A549 (cell line): ENCODE measurements around the gene ST6GALNAC5. TPM values are rescaled to one million over a fixed set of nuclear protein-coding genes. Genes with fewer than 3 reads are reported as not detected.
A peak's percentile ranks its signal among the peaks of the same experiment; 100 is the strongest.

Experiments
- ATAC-seq, 2 experiments: fragments of 200-7000 bp in 1 of 2; fragments of >200 bp in 1 of 2; cut with Nextera tagmentation in 1 of 2; cut with Tn5 transposase in 1 of 2; 3 replicates each; pipeline versions ENCODE4 v1.8.0 to v1.9.1; 2018 to 2020; ENCODE audit warnings: mild to moderate bottlenecking in 1 of 2, moderate library complexity in 1 of 2
- CTCF ChIA-PET: fragments of 300-600 bp; sonication (Branson Sonifier 250); formaldehyde crosslinking; extraction: SDS; loops from one replicate; lab custom pipeline; 2021; ENCODE audit warnings: antibody characterized with exemption, inconsistent platforms; lab: Yijun Ruan, JAX
- POLR2A ChIA-PET: fragments of 350-600 bp; formaldehyde crosslinking; extraction: SDS; loops from one replicate; lab custom pipeline; 2021; ENCODE audit warnings: antibody characterized with exemption, inconsistent platforms; lab: Yijun Ruan, JAX
- DNase-seq, 2 experiments: peaks; one replicate each; pipeline versions ENCODE4 v3.0.0 to v3.0.0-alpha.2; 2011 to 2016; ENCODE audit warnings: low read depth in 1 of 2, low spot score in 1 of 2
- FAIRE-seq: peaks from 2 replicates; lab custom pipeline; 2011; peaks lifted over from hg19 to GRCh38; lab: Jason Lieb, UNC
- H3K27ac ChIP-seq, 2 experiments: fragments of >200 bp; sonication (Bioruptor Twin); formaldehyde crosslinking; 3 replicates each; pipeline ENCODE4 v1.5.1; 2016 to 2017
- H3K4me1 ChIP-seq: fragments of >200 bp; sonication (Bioruptor Twin); formaldehyde crosslinking; 3 replicates; pipeline ENCODE4 v1.6.1; 2016
- H3K4me2 ChIP-seq: fragments of >200 bp; sonication (Bioruptor Twin); formaldehyde crosslinking; 3 replicates; pipeline ENCODE4 v1.6.1; 2016
- H3K4me3 ChIP-seq: fragments of >200 bp; sonication (Bioruptor Twin); formaldehyde crosslinking; 3 replicates; pipeline ENCODE4 v1.5.1; 2016
- H3K9me3 ChIP-seq: fragments of >200 bp; sonication (Bioruptor Twin); formaldehyde crosslinking; 3 replicates; pipeline ENCODE4 v1.6.1; 2016
- CBX8 ChIP-seq: fragments of 200-600 bp; sonication (generic); IDR thresholded peaks from 2 replicates; pipeline ENCODE4 v1.6.1; 2016
- HOXA7 ChIP-seq: fragments of 250-450 bp; sonication (Bioruptor Pico); IDR thresholded peaks from 2 replicates; pipeline ENCODE4 v1.5.0; 2020; ENCODE audit warnings: mild to moderate bottlenecking, moderate library complexity
- HOXB13 ChIP-seq: fragments of 250-450 bp; sonication (Bioruptor Pico); IDR thresholded peaks from 2 replicates; pipeline ENCODE4 v1.5.0; 2020; ENCODE audit warnings: low read depth, mild to moderate bottlenecking, moderate library complexity
- JUN ChIP-seq, 2 experiments: fragments of >200 bp; sonication (Bioruptor Twin); formaldehyde crosslinking; IDR thresholded peaks; 2 replicates in 1 of 2; 3 replicates in 1 of 2; pipeline ENCODE4 v1.6.1; 2016 to 2017
- MAFK ChIP-seq: fragments of 450-650 bp; IDR thresholded peaks from 2 replicates; pipeline ENCODE4 v1.6.1; 2014; ENCODE audit not compliant: partially characterized antibody
- NFE2L2 ChIP-seq: fragments of 150-350 bp; conservative IDR thresholded peaks from 2 replicates; pipeline ENCODE4 v1.6.1; 2014; ENCODE audit warnings: low read length
- NR3C1 ChIP-seq: fragments of >200 bp; sonication (Bioruptor Twin); formaldehyde crosslinking; IDR thresholded peaks from 3 replicates; pipeline ENCODE4 v1.6.1; 2017
- RAD21 ChIP-seq, 2 experiments: fragments of >200 bp in 1 of 2; sonication (Bioruptor Twin) in 1 of 2; formaldehyde crosslinking in 1 of 2; IDR thresholded peaks in 1 of 2; conservative IDR thresholded peaks in 1 of 2; 2 replicates in 1 of 2; 3 replicates in 1 of 2; pipeline ENCODE4 v1.6.1; 2012 to 2018; ENCODE audit warnings: inconsistent platforms in 1 of 2
- ZC3H11A ChIP-seq: fragments of 450-650 bp; IDR thresholded peaks from 2 replicates; pipeline ENCODE4 v1.6.1; 2014; ENCODE audit warnings: antibody characterized with exemption, mild to moderate bottlenecking
- ZFP36 ChIP-seq: fragments of 450-650 bp; IDR thresholded peaks from 2 replicates; pipeline ENCODE4 v1.6.1; 2014; ENCODE audit warnings: borderline replicate concordance; ENCODE audit not compliant: partially characterized antibody
- WGBS: methylation state at CpG from one replicate; pipeline ENCODE4 v1.1.6; 2017; ENCODE audit errors: missing lambda C conversion rate; 5-methylcytosine and 5-hydroxymethylcytosine counted together
- polyA plus RNA-seq, 4 experiments: library from polyadenylated mRNA; depleted of rRNA in 3 of 4; stranded (reverse); fragments of >200 nt; fragmentation: RNase III in 1 of 4; extraction: RNeasy Plus Mini Kit Qiagen cat#74134 plus additional on column Dnase treatment in 1 of 4; gene quantifications; 2 replicates in 3 of 4; 3 replicates in 1 of 4; pipeline ENCODE4 v1.2.3, GENCODE V29; 2011 to 2017
- TF ChIP-seq, protein P1 (sequence below): fragments of >200 bp; sonication (Bioruptor Twin); formaldehyde crosslinking; IDR thresholded peaks from 3 replicates; pipeline ENCODE4 v1.5.1; 2016
- TF ChIP-seq, protein P2 (sequence below): IDR thresholded peaks from 2 replicates; pipeline ENCODE4 v1.6.1; 2012; ENCODE audit warnings: low read depth, borderline replicate concordance
- TF ChIP-seq, protein P3 (sequence below): fragments of >200 bp; sonication (Bioruptor Twin); formaldehyde crosslinking; IDR thresholded peaks from 2 replicates; pipeline ENCODE4 v1.6.1; 2016
- TF ChIP-seq, protein P4 (sequence below): fragments of >200 bp; sonication (Bioruptor Twin); formaldehyde crosslinking; IDR thresholded peaks from 3 replicates; pipeline ENCODE4 v1.6.1; 2016

The ST6GALNAC5 gene
- polyA plus RNA-seq, 2 of the 4 experiments (the other 2 are of a cell fraction): not detected

DNA sequence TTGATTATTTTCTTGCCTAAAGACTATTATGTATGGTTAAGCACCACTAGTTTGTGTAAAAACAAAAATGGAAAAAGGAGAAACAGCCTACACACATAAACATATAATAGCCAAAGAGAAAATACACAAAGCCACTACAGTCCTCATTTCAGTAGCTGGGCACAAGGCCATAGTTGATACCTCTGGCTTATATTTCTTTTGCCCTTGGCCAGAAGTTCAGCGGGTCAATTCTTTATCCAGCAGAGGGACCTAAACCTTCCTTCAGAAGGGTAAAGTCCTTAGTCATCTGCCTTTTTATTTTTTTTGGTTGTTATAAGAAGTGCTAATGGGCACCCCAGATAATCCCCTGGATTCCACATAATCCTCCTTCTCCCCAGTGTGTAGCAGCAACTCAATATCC is 217.8 kb downstream of the ST6GALNAC5 start (continued):
- TF ChIP-seq, protein P1, sequence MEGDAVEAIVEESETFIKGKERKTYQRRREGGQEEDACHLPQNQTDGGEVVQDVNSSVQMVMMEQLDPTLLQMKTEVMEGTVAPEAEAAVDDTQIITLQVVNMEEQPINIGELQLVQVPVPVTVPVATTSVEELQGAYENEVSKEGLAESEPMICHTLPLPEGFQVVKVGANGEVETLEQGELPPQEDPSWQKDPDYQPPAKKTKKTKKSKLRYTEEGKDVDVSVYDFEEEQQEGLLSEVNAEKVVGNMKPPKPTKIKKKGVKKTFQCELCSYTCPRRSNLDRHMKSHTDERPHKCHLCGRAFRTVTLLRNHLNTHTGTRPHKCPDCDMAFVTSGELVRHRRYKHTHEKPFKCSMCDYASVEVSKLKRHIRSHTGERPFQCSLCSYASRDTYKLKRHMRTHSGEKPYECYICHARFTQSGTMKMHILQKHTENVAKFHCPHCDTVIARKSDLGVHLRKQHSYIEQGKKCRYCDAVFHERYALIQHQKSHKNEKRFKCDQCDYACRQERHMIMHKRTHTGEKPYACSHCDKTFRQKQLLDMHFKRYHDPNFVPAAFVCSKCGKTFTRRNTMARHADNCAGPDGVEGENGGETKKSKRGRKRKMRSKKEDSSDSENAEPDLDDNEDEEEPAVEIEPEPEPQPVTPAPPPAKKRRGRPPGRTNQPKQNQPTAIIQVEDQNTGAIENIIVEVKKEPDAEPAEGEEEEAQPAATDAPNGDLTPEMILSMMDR: no peak
- TF ChIP-seq JUN (IDR thresholded peaks at IDR 0.05) (no peak), HOXB13 (CRISPR knock-in tag) (no peak), ZFP36 (no peak), ZC3H11A (no peak), RAD21 (conservative IDR thresholded peaks at IDR 0.05 in 1 of 2, IDR thresholded peaks at IDR 0.05 in 1 of 2) (no peak), HOXA7 (CRISPR knock-in tag) (no peak), MAFK (no peak), NR3C1 (no peak), NFE2L2 (no peak)
- TF ChIP-seq, protein P2, sequence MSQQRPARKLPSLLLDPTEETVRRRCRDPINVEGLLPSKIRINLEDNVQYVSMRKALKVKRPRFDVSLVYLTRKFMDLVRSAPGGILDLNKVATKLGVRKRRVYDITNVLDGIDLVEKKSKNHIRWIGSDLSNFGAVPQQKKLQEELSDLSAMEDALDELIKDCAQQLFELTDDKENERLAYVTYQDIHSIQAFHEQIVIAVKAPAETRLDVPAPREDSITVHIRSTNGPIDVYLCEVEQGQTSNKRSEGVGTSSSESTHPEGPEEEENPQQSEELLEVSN: no peak
- TF ChIP-seq, all 56 proteins: peak for 0

DNA sequence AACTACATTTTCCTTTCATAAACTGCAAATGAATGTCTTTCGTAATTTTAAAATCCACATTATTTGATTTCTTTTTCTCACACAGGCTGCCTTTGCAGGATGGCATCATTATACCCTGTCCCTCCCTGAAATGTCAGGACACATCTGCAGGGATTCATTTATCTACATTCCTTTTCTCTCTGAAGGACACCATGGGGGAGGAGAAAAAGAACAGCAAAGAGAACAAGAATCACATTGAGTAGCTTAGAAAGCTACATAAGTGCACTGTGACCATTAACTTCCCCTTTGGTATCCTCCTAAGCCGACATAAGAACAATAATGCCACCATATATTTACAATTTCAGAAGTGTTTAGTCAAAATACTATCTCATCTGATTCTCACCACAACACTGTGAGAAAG is 222.5 kb downstream of the ST6GALNAC5 start:
- H3K4me1 ChIP-seq: no peaks in the 10 kb centered on the region
- TF ChIP-seq, protein P3, sequence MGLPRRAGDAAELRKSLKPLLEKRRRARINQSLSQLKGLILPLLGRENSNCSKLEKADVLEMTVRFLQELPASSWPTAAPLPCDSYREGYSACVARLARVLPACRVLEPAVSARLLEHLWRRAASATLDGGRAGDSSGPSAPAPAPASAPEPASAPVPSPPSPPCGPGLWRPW: no peak
- POLR2A ChIA-PET: no interaction called here
- 40% methylated on average over 2 of the region's 2 CpGs for WGBS
- no peak for FAIRE-seq
- H3K27ac ChIP-seq: no peak overlapping the region
- H3K4me3 ChIP-seq: no peak overlapping the region
- no peak for DNase-seq
- no peak overlapping the region for H3K4me2 ChIP-seq
- H3K9me3 ChIP-seq: no peaks in the 10 kb centered on the region
- ATAC-seq: no peak
- CTCF ChIA-PET: no interaction called here

DNA sequence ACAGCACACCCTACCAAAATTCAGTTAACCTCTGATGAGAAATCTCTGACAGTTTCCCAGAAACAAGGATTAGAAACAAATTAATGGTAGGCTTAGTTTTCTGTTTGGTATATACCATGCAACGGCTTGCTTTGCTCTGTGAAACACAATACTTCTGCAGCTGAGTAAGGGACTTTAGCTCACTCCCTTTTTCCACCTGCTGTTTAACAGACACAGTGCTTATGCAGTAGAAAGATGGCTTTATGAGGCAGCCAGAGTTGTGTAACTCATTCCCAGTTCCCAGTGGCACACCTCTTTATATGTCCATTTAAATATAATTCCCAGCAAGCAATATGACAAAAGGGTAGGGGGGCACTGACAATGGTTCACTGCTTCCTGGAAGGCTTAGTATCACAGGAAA is 228.0 kb downstream of the ST6GALNAC5 start:
- H3K4me1 ChIP-seq: no peaks in the 10 kb centered on the region
- no peak overlapping the region for H3K4me2 ChIP-seq
- POLR2A ChIA-PET: no interaction called here
- no peak overlapping the region for H3K27ac ChIP-seq
- CTCF ChIA-PET: no interaction called here
- TF ChIP-seq, protein P4, sequence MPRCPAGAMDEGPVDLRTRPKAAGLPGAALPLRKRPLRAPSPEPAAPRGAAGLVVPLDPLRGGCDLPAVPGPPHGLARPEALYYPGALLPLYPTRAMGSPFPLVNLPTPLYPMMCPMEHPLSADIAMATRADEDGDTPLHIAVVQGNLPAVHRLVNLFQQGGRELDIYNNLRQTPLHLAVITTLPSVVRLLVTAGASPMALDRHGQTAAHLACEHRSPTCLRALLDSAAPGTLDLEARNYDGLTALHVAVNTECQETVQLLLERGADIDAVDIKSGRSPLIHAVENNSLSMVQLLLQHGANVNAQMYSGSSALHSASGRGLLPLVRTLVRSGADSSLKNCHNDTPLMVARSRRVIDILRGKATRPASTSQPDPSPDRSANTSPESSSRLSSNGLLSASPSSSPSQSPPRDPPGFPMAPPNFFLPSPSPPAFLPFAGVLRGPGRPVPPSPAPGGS: no peak
- ATAC-seq (no peak), FAIRE-seq (no peak), DNase-seq (no peak)
- WGBS: 69% methylated on average over 1 of the region's 1 CpG
- no peak overlapping the region for H3K4me3 ChIP-seq
- H3K9me3 ChIP-seq: no peaks in the 10 kb centered on the region

DNA sequence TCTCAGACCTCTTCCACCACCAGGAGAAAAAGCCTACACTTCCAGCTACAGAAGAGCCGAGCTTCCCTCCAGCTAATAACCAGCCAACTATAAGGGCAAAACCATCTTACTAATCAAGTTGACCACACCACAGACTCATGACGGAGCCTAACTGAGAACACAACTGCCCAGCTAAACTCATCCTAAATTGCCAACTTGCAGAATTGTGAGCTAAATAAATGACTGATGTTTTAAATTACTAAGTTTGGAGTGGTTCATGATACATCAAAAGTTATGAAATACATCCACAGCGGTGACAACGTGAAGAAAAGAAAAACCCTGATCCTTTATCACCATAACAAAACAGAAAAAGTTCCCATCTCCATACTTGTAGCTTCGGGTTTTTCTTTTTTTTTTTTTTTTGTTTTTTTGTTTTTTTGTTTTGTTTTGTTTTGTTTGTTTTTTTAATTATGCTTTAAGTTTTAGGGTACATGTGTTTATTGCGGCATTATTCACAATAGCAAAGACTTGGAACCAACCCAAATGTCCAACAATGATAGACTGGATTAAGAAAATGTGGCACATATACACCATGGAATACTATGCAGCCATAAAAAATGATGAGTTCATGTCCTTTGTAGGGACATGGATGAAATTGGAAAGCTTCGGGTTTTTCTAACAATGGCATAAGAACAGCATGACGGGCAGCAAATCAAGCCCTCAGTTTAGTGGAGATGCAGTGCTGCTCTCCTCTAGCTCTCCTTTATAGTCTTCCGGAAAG is 229.4 kb downstream of the ST6GALNAC5 start:
- CTCF ChIA-PET: interaction anchor here (1.8 kb wide), 1 partner anchor 942 kb away, joined by 4 read pairs; no protein-coding TSS in a partner anchor
- ATAC-seq: no peak
- Histone ChIP-seq H3K27ac (no peak overlapping the region), H3K4me3 (no peak overlapping the region), H3K4me1 (no peaks in the 10 kb centered on the region), H3K9me3 (no peaks in the 10 kb centered on the region), H3K4me2 (no peak overlapping the region)
- peak; percentile 33 for TF ChIP-seq MAFK
- TF ChIP-seq CBX8: no peak
- WGBS: 82% methylated on average over 9 of the region's 9 CpGs
- no peak for DNase-seq
- POLR2A ChIA-PET: no interaction called here
- no peak for FAIRE-seq
